H1 (cell line): ENCODE data around the gene LGALSL. TPM values are rescaled to one million over a fixed set of nuclear protein-coding genes. Genes with fewer than 3 reads are reported as not detected.

ENCODE experiments used
- CEBPB ChIP-seq: IDR thresholded peaks from 2 replicates; pipeline ENCODE4 v1.6.1; 2012; ENCODE audit warnings: low read depth, low read length
- FOSL1 ChIP-seq: IDR thresholded peaks from 2 replicates; pipeline ENCODE4 v1.6.1; 2011; ENCODE audit warnings: mild to moderate bottlenecking, low read depth, low read length, moderate library complexity; ENCODE audit not compliant: insufficient read depth
- GTF2F1 ChIP-seq: IDR thresholded peaks from 2 replicates; pipeline ENCODE4 v1.6.1; 2012; ENCODE audit warnings: low read depth, low read length, improper control_type of control experiment, borderline replicate concordance
- polyA plus RNA-seq, 7 experiments: library from polyadenylated mRNA; depleted of rRNA in 3 of 7; stranded (reverse) in 5 of 7; unstranded in 2 of 7; fragments of >200 nt in 5 of 7; fragments of 200-250 nt in 2 of 7; gene quantifications; 1 replicate in 5 of 7; 2 replicates in 1 of 7; 4 replicates in 1 of 7; pipeline versions ENCODE4 v1.2.1 to v1.2.3, GENCODE V29; 2011 to 2013; ENCODE audit warnings: missing spikeins in 2 of 7, mixed read lengths in 2 of 7
- total RNA-seq: library from RNA; stranded (reverse); fragmentation: NEBNext Ultra II Directional; extraction: Animal tissue kit (Norgen Biotek cat#: 25700); gene quantifications from 2 replicates; pipeline ENCODE4 v1.2.1, GENCODE V29; 2021

LGALSL gene
- total and polyA plus RNA-seq, 2 of the 8 experiments (the other 6 are each of a cell fraction or from before 2014, with no cell fraction given): 13.6 to 32.3 TPM

GRCh38 chr2:64423303-64423702 lies 30.7 kb upstream of the LGALSL start (continued):
- no peak for TF ChIP-seq GTF2F1
- TF ChIP-seq CEBPB: no peak
- TF ChIP-seq FOSL1: no peak
